DND-41 (cell line): ENCODE results near the gene TSHZ1.

Experiments used
- ATAC-seq: fragments of 200-7000 bp; cut with Tn5 transposase; 3 replicates; pipeline ENCODE4 v1.9.1; 2021; ENCODE audit warnings: low read depth; ENCODE audit not compliant: insufficient read depth
- DNase-seq: peaks from one replicate; pipeline ENCODE4 v3.0.0-alpha.2; 2020
- H2AFZ ChIP-seq: 2 replicates; pipeline ENCODE4 v1.6.0; 2012; ENCODE audit warnings: low read depth, low read length
- H3K27ac ChIP-seq: 2 replicates; pipeline ENCODE4 v1.5.1; 2012; ENCODE audit warnings: low read length, inconsistent platforms
- H3K27me3 ChIP-seq: fragments of 200-600 bp; sonication (generic); 2 replicates; pipeline ENCODE4 v1.6.0; 2012; ENCODE audit warnings: low read length, mild to moderate bottlenecking, inconsistent platforms; ENCODE audit not compliant: insufficient read depth, poor library complexity
- H3K36me3 ChIP-seq: 2 replicates; pipeline ENCODE4 v1.5.1; 2012; ENCODE audit warnings: low read length, inconsistent platforms; ENCODE audit not compliant: insufficient read depth
- H3K4me1 ChIP-seq: 2 replicates; pipeline ENCODE4 v1.5.1; 2012; ENCODE audit warnings: mild to moderate bottlenecking, low read length; ENCODE audit not compliant: insufficient read depth
- H3K4me2 ChIP-seq: 2 replicates; pipeline ENCODE4 v1.6.0; 2012; ENCODE audit warnings: mild to moderate bottlenecking, moderate library complexity, low read length, inconsistent platforms; ENCODE audit not compliant: insufficient read depth
- H3K4me3 ChIP-seq, 2 experiments: fragments of 200-600 bp in 1 of 2; shearing (Covaris generic) in 1 of 2; 2 replicates each; pipeline ENCODE4 v1.5.1; 2012 to 2016; ENCODE audit warnings: inconsistent platforms in 2 of 2, low read length in 2 of 2, mild to moderate bottlenecking in 2 of 2, low read depth in 1 of 2, moderate library complexity in 1 of 2
- H3K79me2 ChIP-seq: 2 replicates; pipeline ENCODE4 v1.6.0; 2012; ENCODE audit warnings: low read length, inconsistent platforms; ENCODE audit not compliant: insufficient read depth
- H3K9ac ChIP-seq: 2 replicates; pipeline ENCODE4 v1.6.0; 2012; ENCODE audit warnings: low read depth, mild to moderate bottlenecking, inconsistent platforms, low read length, moderate library complexity
- H3K9me3 ChIP-seq: 2 replicates; pipeline ENCODE4 v1.5.1; 2012; ENCODE audit warnings: low read length, moderate library complexity, mild to moderate bottlenecking, inconsistent platforms; ENCODE audit not compliant: insufficient read depth, severe bottlenecking
- H4K20me1 ChIP-seq: 2 replicates; pipeline ENCODE4 v1.6.0; 2012; ENCODE audit warnings: low read length; ENCODE audit not compliant: insufficient read depth
- CTCF ChIP-seq: IDR thresholded peaks from 2 replicates; pipeline ENCODE4 v1.5.1; 2012; ENCODE audit warnings: borderline replicate concordance, low read length, moderate library complexity, mild to moderate bottlenecking; ENCODE audit not compliant: poor library complexity, severe bottlenecking; ENCODE audit errors: extremely low read depth
- EZH2 ChIP-seq: IDR thresholded peaks from 3 replicates; pipeline ENCODE4 v1.6.1; 2012; ENCODE audit warnings: borderline replicate concordance, low read depth, mild to moderate bottlenecking, moderate library complexity, low read length, inconsistent platforms; ENCODE audit not compliant: severe bottlenecking

The TSHZ1 gene

GRCh38 chr18:75252136-75252535 lies 41.5 kb downstream of the TSHZ1 start:
- Histone ChIP-seq H3K4me2 (no peak overlapping the region), H4K20me1 (peaks cover 18% of the 10 kb centered on the region; the same call in 1 of the 2 replicates), H3K9me3 (no peaks in the 10 kb centered on the region), H3K27ac (no peak overlapping the region), H3K4me3 (no peak overlapping the region), H3K79me2 (peaks cover 95% of the 10 kb centered on the region), H3K27me3 (no peaks in the 10 kb centered on the region), H3K36me3 (no peaks in the 10 kb centered on the region), H3K4me1 (peaks cover 31% of the 10 kb centered on the region), H2AFZ (no peak overlapping the region), H3K9ac (no peak overlapping the region)
- TF ChIP-seq EZH2 = no peak
- TF ChIP-seq CTCF = no peak
- DNase-seq (no peak), ATAC-seq (no peak)

- no peak overlapping the region for H3K9ac ChIP-seq
- H3K4me2 ChIP-seq = no peak overlapping the region
- peaks cover 24% of the 10 kb centered on the region for H4K20me1 ChIP-seq
- H3K9me3 ChIP-seq = no peaks in the 10 kb centered on the region
- peaks cover 26% of the 10 kb centered on the region for H3K4me1 ChIP-seq
- no peak for ATAC-seq
- H3K79me2 ChIP-seq = peaks cover 99% of the 10 kb centered on the region
- no peak overlapping the region for H2AFZ ChIP-seq
- no peaks in the 10 kb centered on the region for H3K36me3 ChIP-seq
- no peak for DNase-seq
- H3K27ac ChIP-seq = no peak overlapping the region
- no peaks in the 10 kb centered on the region for H3K27me3 ChIP-seq
- TF ChIP-seq EZH2 (no peak), CTCF (no peak)
- no peak overlapping the region for H3K4me3 ChIP-seq
Measured at GRCh38 chr18:75253043-75253442, 42.4 kb downstream of the TSHZ1 start.

- H3K4me3 ChIP-seq = no peak overlapping the region
- DNase-seq = no peak
Measured at GRCh38 chr18:75253784-75254183, 43.2 kb downstream of the TSHZ1 start.

More at GRCh38 chr18:75253784-75254183, 43.2 kb downstream of the TSHZ1 start:
- H3K27me3 ChIP-seq = no peaks in the 10 kb centered on the region
- no peaks in the 10 kb centered on the region for H3K36me3 ChIP-seq
- H4K20me1 ChIP-seq = peaks cover 25% of the 10 kb centered on the region
- no peaks in the 10 kb centered on the region for H3K9me3 ChIP-seq
- no peak overlapping the region for H3K4me2 ChIP-seq
- H3K79me2 ChIP-seq = peaks cover 99% of the 10 kb centered on the region
- no peak for ATAC-seq
- H3K4me1 ChIP-seq = peaks cover 18% of the 10 kb centered on the region
- TF ChIP-seq CTCF (no peak), EZH2 (no peak)
- no peak overlapping the region for H3K27ac ChIP-seq
- H2AFZ ChIP-seq = no peak overlapping the region
- no peak overlapping the region for H3K9ac ChIP-seq
